CD14-positive monocyte (primary cell): ENCODE measurements around the gene AKTIP. TPM values are rescaled to one million over a fixed set of nuclear protein-coding genes. Genes with fewer than 3 reads are reported as not detected.

Source experiments
- DNase-seq, 3 donors: peaks; one replicate each; pipeline ENCODE4 v3.0.0-alpha.2; 2011 to 2022
- H2AFZ ChIP-seq: 2 replicates; pipeline ENCODE4 v1.6.0; 2012; ENCODE audit warnings: mild to moderate bottlenecking, low read depth, low read length, inconsistent platforms; ENCODE audit not compliant: insufficient read depth, poor library complexity, severe bottlenecking
- H3K27ac ChIP-seq, 2 donors: 1 replicate in 1 of 2; 2 replicates in 1 of 2; pipeline ENCODE4 v1.5.1; 2012 to 2013; ENCODE audit warnings: low read length in 2 of 2, control low read depth in 1 of 2, inconsistent platforms in 1 of 2, low read depth in 1 of 2, mild to moderate bottlenecking in 1 of 2
- H3K27me3 ChIP-seq, 2 donors: one replicate each; pipeline versions ENCODE4 v1.6.0 to v1.6.1; 2011 to 2013; ENCODE audit warnings: low read length in 2 of 2; ENCODE audit not compliant: control insufficient read depth in 2 of 2, insufficient read depth in 2 of 2
- H3K36me3 ChIP-seq, 2 donors: replicated peaks in 1 of 2; 1 replicate in 1 of 2; 2 replicates in 1 of 2; pipeline versions ENCODE4 v1.5.1 to v1.6.1; 2012 to 2013; ENCODE audit warnings: low read length in 2 of 2, control low read depth in 1 of 2, inconsistent platforms in 1 of 2, mild to moderate bottlenecking in 1 of 2; ENCODE audit not compliant: insufficient read depth in 2 of 2, control insufficient read depth in 1 of 2
- H3K4me1 ChIP-seq, 2 donors: 1 replicate in 1 of 2; 2 replicates in 1 of 2; pipeline versions ENCODE4 v1.5.1 to v1.6.1; 2012 to 2013; ENCODE audit warnings: low read length in 2 of 2, control low read depth in 1 of 2, inconsistent platforms in 1 of 2, mild to moderate bottlenecking in 1 of 2, moderate library complexity in 1 of 2; ENCODE audit not compliant: insufficient read depth in 2 of 2, control insufficient read depth in 1 of 2
- H3K4me2 ChIP-seq: replicated peaks from 2 replicates; pipeline ENCODE3; 2012; ENCODE audit warnings: low read length, moderate library complexity, mild to moderate bottlenecking; ENCODE audit not compliant: poor library complexity, severe bottlenecking; ENCODE audit errors: extremely low read depth
- H3K4me3 ChIP-seq, 3 experiments: fragments of 200-600 bp in 1 of 3; sonication (generic) in 1 of 3; replicated peaks in 1 of 3; 1 replicate in 2 of 3; 2 replicates in 1 of 3; pipeline ENCODE4 v1.5.1; 2011 to 2013; ENCODE audit warnings: low read length in 3 of 3, mild to moderate bottlenecking in 3 of 3, control low read depth in 2 of 3, low read depth in 2 of 3, inconsistent platforms in 1 of 3, moderate library complexity in 1 of 3
- H3K79me2 ChIP-seq: 2 replicates; pipeline ENCODE4 v1.6.0; 2012; ENCODE audit warnings: mild to moderate bottlenecking, control low read depth, inconsistent platforms, low read length, moderate library complexity; ENCODE audit not compliant: insufficient read depth
- H3K9ac ChIP-seq: 2 replicates; pipeline ENCODE4 v1.6.0; 2017; ENCODE audit warnings: low read length, mild to moderate bottlenecking; ENCODE audit not compliant: insufficient read depth, poor library complexity, severe bottlenecking
- H3K9me3 ChIP-seq, 2 donors: replicated peaks in 1 of 2; 1 replicate in 1 of 2; 2 replicates in 1 of 2; pipeline versions ENCODE4 v1.5.1 to v1.6.1; 2012 to 2013; ENCODE audit warnings: low read length in 2 of 2, control low read depth in 1 of 2; ENCODE audit not compliant: control insufficient read depth in 1 of 2, insufficient read depth in 1 of 2
- H4K20me1 ChIP-seq: 2 replicates; pipeline ENCODE4 v1.6.0; 2012; ENCODE audit warnings: mild to moderate bottlenecking, low read length, control low read depth, moderate library complexity; ENCODE audit not compliant: insufficient read depth
- H3K27ac Mint-ChIP-seq, 7 donors: one replicate each; pipeline ENCODE4 v1.8.0; 2020; ENCODE audit warnings: mild to moderate bottlenecking in 7 of 7, mixed read lengths in 7 of 7, moderate library complexity in 6 of 7, inconsistent platforms in 2 of 7
- H3K27me3 Mint-ChIP-seq, 3 donors: one replicate each; pipeline ENCODE4 v1.8.0; 2021 to 2022; ENCODE audit warnings: low read depth in 3 of 3, mild to moderate bottlenecking in 3 of 3, mixed read lengths in 3 of 3, moderate library complexity in 3 of 3, inconsistent platforms in 1 of 3
- H3K36me3 Mint-ChIP-seq, 2 donors: one replicate each; pipeline ENCODE4 v1.8.0; 2020; ENCODE audit warnings: mixed read lengths in 2 of 2, inconsistent platforms in 1 of 2, mild to moderate bottlenecking in 1 of 2
- H3K4me1 Mint-ChIP-seq: one replicate; pipeline ENCODE4 v1.8.0; 2020; ENCODE audit warnings: mild to moderate bottlenecking, mixed read lengths
- H3K4me3 Mint-ChIP-seq, 2 donors: one replicate each; pipeline ENCODE4 v1.8.0; 2020; ENCODE audit warnings: mild to moderate bottlenecking in 2 of 2, mixed read lengths in 2 of 2, moderate library complexity in 1 of 2
- H3K9me3 Mint-ChIP-seq, 7 donors: one replicate each; pipeline ENCODE4 v1.8.0; 2020 to 2022; ENCODE audit warnings: mixed read lengths in 7 of 7, mild to moderate bottlenecking in 6 of 7, moderate library complexity in 6 of 7, inconsistent platforms in 2 of 7
- WGBS: methylation state at CpG from one replicate; pipeline ENCODE4 v1.1.5; 2013; ENCODE audit warnings: missing lambda C conversion rate; ENCODE audit not compliant: insufficient coverage; 5-methylcytosine and 5-hydroxymethylcytosine counted together
- intact Hi-C, 2 donors: fragments of 100-400 bp; cut with micrococcal nuclease; formaldehyde crosslinking; loops; one replicate each; pipeline versions ENCODE4 v1.15.0 to v1.15.1; 2023
- polyA plus RNA-seq, 3 donors: library from polyadenylated mRNA; depleted of rRNA in 1 of 3; unstranded in 2 of 3; stranded (reverse) in 1 of 3; fragments of 300-500 nt in 2 of 3; fragments of >200 nt in 1 of 3; fragmentation: Illumina TruSeq in 2 of 3; gene quantifications; 1 replicate in 2 of 3; 2 replicates in 1 of 3; pipeline ENCODE4 v1.2.3, GENCODE V29; 2012 to 2021
- TF ChIP-seq, protein P1 (sequence below): fragments of 200-600 bp; IDR thresholded peaks from one replicate; pipeline ENCODE4 v1.8.0; 2022; ENCODE audit warnings: antibody characterized with exemption, mild to moderate bottlenecking

AKTIP gene
- polyA plus RNA-seq, 3 donors = 5.8 to 9.9 (median 8.7) TPM

DNA sequence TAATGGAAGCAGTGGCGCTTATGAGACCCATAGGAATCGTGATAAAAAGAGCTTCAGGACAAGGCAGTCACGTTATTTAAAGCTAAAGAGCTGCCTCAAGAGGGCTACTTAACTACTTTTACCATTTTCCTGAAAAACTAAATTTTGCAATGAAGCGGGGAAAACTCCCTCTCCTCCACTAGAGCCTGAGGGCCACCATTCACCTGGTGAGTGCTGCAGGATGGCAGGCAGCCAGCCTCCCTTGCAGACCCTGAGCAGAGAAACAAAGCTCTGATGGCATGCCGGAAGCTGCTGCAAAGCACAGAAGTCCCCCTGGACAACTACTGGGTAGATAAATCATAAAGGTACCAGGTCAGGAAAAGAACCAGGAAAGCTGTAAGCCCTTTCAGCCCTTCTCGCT lies 8.4 kb downstream of the AKTIP start:
- WGBS = 97% methylated on average over 4 of the region's 6 CpGs
- H3K27me3 ChIP-seq = no peaks in the 10 kb centered on the region
- intact Hi-C loops = no loop called here
- no peak for DNase-seq
- Mint-ChIP-seq H3K27me3 (no peaks in the 10 kb centered on the region), H3K4me3 (no peak overlapping the region), H3K27ac (peak overlapping the region in 1 of 7 donors; percentile 52), H3K9me3 (no peaks in the 10 kb centered on the region), H3K36me3 (peaks cover 76 to 92% of the 10 kb centered on the region in 2 donors), H3K4me1 (no peaks in the 10 kb centered on the region)
- no peak overlapping the region for H3K4me3 ChIP-seq
- H3K36me3 ChIP-seq = peaks cover 83 to 96% of the 10 kb centered on the region in 2 donors
- no peaks in the 10 kb centered on the region for H3K9me3 ChIP-seq
- no peak overlapping the region for H3K4me2 ChIP-seq
- H3K4me1 ChIP-seq = no peaks in the 10 kb centered on the region
- no peak overlapping the region for H3K9ac ChIP-seq
- no peak overlapping the region for H2AFZ ChIP-seq
- no peak overlapping the region for H3K27ac ChIP-seq
- H3K79me2 ChIP-seq = no peaks in the 10 kb centered on the region
- peaks cover 5% of the 10 kb centered on the region for H4K20me1 ChIP-seq
- TF ChIP-seq, protein P1, sequence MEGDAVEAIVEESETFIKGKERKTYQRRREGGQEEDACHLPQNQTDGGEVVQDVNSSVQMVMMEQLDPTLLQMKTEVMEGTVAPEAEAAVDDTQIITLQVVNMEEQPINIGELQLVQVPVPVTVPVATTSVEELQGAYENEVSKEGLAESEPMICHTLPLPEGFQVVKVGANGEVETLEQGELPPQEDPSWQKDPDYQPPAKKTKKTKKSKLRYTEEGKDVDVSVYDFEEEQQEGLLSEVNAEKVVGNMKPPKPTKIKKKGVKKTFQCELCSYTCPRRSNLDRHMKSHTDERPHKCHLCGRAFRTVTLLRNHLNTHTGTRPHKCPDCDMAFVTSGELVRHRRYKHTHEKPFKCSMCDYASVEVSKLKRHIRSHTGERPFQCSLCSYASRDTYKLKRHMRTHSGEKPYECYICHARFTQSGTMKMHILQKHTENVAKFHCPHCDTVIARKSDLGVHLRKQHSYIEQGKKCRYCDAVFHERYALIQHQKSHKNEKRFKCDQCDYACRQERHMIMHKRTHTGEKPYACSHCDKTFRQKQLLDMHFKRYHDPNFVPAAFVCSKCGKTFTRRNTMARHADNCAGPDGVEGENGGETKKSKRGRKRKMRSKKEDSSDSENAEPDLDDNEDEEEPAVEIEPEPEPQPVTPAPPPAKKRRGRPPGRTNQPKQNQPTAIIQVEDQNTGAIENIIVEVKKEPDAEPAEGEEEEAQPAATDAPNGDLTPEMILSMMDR = no peak

DNA sequence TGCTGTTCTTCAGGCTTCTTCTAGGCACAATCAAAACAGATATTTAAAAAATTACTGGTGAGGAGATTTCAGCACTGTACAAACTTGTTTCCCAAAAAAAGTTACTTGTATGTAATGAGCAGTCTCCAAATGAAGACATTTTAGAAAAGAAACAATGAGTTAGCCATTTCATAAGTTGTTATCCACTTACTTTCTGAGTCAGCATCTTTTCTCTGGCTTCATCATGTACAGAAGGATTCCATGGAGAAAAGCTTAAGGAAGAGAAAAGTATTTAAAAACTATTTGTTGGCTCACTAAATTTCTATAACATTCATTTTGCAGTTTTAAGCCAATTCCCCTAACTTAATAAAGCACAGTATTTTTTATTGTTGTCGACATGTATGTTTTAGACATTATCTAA lies 10.5 kb downstream of the AKTIP start:
- H3K4me3 ChIP-seq = no peak overlapping the region
- H3K79me2 ChIP-seq = no peaks in the 10 kb centered on the region
- no peak for DNase-seq
- no peaks in the 10 kb centered on the region for H3K4me1 ChIP-seq
- no peak overlapping the region for H3K27ac Mint-ChIP-seq
- peaks cover 76 to 95% of the 10 kb centered on the region in 2 donors for H3K36me3 Mint-ChIP-seq
- H3K9me3 Mint-ChIP-seq = no peaks in the 10 kb centered on the region
- no peak overlapping the region for H3K4me3 Mint-ChIP-seq
- intact Hi-C loops = no loop called here
- no peak overlapping the region for H2AFZ ChIP-seq
- no peaks in the 10 kb centered on the region for H3K27me3 Mint-ChIP-seq
- no peaks in the 10 kb centered on the region for H3K9me3 ChIP-seq
- TF ChIP-seq, protein P1 = no peak
- H3K9ac ChIP-seq = no peak overlapping the region
- H3K4me2 ChIP-seq = no peak overlapping the region
- no CpG with 5 or more reads among the region's 1 CpG for WGBS
- H3K27me3 ChIP-seq = no peaks in the 10 kb centered on the region
- peaks cover 75 to 100% of the 10 kb centered on the region in 2 donors for H3K36me3 ChIP-seq
- peaks cover 5% of the 10 kb centered on the region for H4K20me1 ChIP-seq
- H3K27ac ChIP-seq = no peak overlapping the region
- no peaks in the 10 kb centered on the region for H3K4me1 Mint-ChIP-seq
